ENCODE results near the gene DEUP1.

DEUP1 gene

DNA sequence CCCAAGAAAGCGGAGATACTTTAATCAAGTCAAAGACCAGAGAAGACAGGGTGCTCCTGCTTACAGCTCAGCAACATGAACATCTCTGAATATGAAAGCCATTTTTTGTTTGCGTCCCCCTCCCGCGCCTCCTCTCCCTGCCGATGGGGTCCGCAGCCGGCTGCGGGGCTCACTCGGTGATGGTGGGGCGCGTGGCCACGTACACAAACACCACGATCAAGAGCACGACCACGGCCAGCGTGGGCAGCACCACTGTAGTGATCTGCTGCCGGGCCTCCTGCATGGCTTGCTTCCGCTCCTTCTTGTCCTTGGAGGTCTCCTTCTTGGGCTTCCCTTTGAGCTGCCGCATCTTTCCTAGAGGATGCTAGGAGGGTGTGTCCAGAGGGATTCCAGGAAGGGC, 148.3 kb downstream of the DEUP1 start:
- TF ChIP-seq CTCF (conservative IDR thresholded peaks at IDR 0.05) = no peak
- peak overlapping the region; percentile 97; the same call in 1 of the 2 replicates for H3K27ac ChIP-seq

GRCh38 chr11:93480256-93480655, 149.7 kb downstream of the DEUP1 start:
- TF ChIP-seq CTCF (conservative IDR thresholded peaks at IDR 0.05) = no peak
- H3K27ac ChIP-seq = peak overlapping the region; percentile 97

GRCh38 chr11:93480756-93481155, 150.2 kb downstream of the DEUP1 start:
- peak overlapping the region; percentile 97 for H3K27ac ChIP-seq
- TF ChIP-seq CTCF (conservative IDR thresholded peaks at IDR 0.05) = no peak

GRCh38 chr11:93481279-93481678, 150.7 kb downstream of the DEUP1 start:
- H3K27ac ChIP-seq = peak overlapping the region; percentile 97
- TF ChIP-seq CTCF (conservative IDR thresholded peaks at IDR 0.05) = no peak

DNA sequence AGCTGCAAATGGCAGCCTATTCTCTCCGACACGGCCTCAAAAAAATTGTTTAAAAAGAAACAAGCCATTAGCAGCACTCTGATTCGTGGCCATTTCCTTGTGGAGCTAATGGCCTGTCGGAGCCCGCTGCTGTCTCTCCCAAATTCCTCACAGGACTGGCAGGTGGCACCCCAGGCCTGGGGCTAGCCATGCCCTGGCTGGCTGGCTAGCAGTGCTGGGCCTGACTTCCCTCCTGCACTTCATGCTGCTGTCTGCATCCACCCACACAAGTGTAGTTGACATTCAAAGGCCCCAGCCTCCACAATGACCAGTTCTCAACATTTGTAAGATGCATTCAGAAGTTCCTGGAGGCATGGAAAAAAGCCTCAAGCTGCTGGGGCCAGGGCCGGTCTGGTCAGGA, 151.2 kb downstream of the DEUP1 start:
- peak overlapping the region; percentile 97 for H3K27ac ChIP-seq
- TF ChIP-seq CTCF (conservative IDR thresholded peaks at IDR 0.05) = peak; percentile 25; the same call in 1 of the 2 replicates

- peak overlapping the region; percentile 97 for H3K27ac ChIP-seq
- TF ChIP-seq CTCF (conservative IDR thresholded peaks at IDR 0.05) = no peak
Measured at GRCh38 chr11:93482556-93482955, 152.0 kb downstream of the DEUP1 start.

DNA sequence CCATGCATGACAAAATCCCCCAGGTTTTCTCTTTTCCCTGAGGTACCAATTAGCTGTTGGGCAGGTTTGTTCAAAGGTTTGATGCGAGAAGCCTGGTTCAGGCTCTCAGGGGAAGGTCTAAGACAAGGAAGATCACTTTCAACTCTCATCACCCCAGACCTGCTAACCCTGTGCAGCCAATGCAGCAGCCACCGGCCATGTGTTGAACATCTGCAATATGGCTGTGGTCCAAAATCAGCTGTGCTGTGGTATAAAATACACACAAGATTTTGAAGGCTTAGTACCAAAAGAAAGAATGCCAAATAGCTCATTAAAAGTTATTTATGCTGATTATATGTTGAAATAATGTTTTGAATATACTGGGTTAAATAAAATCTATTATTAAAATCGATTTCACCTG, 154.2 kb downstream of the DEUP1 start:
- TF ChIP-seq CTCF (conservative IDR thresholded peaks at IDR 0.05) = no peak
- H3K27ac ChIP-seq = peak overlapping the region; percentile 97
